Activated naive CD4-positive, alpha-beta T cell treated with Interleukin-2 at 50 U/mL for 16 hours (primary cell): ENCODE results near the gene L3MBTL4.
A peak's percentile ranks its signal among the peaks of the same experiment; 100 is the strongest.
"Not testable (repeated sequence)": the region's sequence is repeated elsewhere in the genome, so short reads cannot be mapped to it uniquely, and the experiment has no call there.

Experiments used
- DNase-seq: peaks from one replicate; pipeline ENCODE4 v3.0.0-alpha.2; 2020

The L3MBTL4 gene

DNA sequence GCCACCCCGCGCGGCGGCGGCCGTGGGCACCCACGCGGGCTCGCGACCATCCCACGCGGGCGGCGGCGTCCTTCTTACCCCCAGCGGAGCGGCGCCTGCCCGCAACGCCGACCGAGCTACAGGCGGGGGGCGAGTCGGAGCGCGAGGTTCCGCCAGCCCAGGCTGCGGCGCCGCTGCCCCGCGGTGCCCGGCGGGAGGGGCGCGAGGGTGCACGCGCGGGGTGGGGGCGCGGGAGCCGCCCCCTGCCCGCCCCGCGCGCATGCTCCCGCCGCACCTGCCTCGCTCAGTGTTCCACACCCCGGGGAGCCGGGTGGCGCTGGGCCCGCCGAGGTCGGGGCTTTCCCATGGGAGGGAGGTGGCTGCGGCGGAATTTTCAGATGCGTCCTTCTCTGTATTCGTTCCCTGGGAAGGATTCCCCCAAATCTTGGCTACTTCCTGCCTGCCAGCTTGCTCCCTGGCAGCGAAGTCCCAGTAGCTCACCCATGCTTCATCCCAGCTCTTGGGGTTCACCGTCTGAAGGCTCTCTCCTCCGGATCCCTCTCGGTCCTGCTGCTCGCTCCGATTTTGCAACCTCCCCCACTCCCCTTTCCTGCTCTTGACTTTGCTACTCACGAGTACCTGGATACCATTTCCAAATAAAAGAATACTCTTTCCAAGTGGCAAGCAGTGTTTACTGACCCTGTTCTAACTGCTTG lies at the start of gene L3MBTL4:
L3MBTL4 (minus strand) TSS at position 189 of the 695 bp plus-strand sequence. CDS start 103,286 bp downstream, outside the sequence.
- no peak for DNase-seq

DNA sequence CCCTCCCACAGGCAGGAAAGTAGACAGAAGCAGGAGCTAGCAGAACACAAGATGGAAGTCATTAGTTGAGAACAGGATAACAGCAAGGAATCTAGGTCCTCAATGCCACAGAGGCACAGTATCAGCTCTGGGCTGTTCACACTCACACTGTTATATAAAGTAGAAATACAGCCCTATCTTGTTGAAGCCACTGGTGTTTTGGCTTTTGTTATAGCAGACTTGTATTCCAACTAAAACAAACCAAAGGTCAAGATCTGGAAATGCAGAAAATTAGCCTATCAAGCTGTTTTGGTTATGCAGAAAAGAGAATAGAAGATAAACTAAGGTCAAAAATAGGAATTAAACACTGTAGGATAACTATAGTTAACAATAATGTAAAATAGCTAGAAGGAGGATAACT lies 37.5 kb upstream of the L3MBTL4 start:
- DNase-seq = no peak

DNA sequence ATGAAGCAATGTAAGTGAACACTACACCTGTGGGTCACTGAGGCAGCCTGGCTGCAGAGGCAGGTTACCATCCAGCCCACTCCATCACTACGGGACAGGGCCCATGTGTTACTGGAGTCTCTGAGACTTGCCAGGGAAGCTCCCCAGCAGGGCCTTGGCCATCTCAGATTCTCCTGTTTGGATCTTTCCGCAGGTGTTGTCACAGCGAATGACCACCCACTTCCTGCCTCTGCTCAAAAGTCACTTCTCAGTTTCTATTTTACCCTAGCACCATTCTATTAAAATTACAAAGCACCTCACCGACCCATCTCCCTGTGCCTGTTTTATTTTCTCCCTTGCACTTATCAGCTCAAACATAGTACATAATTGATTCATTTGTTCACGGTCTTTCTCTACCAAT lies 34.5 kb upstream of the L3MBTL4 start:
- no peak for DNase-seq

DNA sequence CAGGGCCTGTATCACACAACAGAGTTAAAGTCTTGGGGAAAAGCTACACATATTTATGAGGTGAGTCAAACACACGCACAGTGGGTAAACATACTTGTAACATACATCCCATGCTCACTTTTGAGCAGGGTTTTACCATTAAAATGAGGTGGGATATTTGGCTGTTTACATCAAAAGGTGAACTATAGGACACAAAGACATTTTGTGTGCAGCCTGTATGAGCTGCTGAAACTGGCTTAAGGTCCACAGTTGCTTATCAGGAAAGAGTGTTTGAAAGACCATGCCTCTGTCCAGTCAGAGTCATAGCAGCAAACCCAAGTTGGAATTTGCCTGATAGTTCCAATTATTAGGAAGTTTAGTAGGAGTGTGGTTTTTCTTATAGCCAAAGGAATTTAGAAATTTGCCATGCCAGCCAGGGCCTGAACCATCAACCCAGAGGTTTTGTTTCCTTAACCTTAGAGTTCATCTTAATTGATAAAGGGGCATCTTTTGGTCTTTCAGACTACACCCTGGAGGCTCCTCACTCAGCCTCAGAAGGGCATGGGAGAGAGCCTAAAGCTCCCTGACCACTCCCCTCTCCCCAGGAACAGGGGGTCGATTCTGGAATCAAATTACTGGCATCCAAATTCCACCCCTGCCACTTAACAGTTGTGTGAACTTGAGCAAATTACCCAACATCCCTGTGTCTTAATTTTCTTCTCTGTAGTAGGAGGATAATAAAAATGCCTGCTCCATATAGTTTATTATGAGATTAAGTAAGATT lies 29.9 kb upstream of the L3MBTL4 start:
- no peak for DNase-seq

DNA sequence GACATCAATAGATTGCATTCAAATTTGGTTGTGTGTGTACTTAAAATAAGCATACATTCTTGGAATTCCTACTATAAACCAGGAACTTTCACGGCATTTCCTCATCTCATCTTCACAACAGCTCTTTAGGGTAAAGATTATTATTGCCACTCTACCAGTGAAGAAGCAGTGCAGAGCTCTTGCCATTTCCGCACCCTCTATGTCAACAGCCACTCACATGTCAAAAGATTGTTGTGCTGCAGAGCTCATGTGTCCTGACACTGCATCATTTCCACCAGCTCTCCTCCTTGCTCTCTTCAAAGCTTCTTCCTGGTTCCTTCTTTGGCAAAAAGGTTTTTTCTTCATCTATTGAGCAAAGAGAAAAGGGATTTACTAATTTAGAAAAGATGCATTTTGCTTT lies 26.5 kb upstream of the L3MBTL4 start:
- DNase-seq = no peak

DNA sequence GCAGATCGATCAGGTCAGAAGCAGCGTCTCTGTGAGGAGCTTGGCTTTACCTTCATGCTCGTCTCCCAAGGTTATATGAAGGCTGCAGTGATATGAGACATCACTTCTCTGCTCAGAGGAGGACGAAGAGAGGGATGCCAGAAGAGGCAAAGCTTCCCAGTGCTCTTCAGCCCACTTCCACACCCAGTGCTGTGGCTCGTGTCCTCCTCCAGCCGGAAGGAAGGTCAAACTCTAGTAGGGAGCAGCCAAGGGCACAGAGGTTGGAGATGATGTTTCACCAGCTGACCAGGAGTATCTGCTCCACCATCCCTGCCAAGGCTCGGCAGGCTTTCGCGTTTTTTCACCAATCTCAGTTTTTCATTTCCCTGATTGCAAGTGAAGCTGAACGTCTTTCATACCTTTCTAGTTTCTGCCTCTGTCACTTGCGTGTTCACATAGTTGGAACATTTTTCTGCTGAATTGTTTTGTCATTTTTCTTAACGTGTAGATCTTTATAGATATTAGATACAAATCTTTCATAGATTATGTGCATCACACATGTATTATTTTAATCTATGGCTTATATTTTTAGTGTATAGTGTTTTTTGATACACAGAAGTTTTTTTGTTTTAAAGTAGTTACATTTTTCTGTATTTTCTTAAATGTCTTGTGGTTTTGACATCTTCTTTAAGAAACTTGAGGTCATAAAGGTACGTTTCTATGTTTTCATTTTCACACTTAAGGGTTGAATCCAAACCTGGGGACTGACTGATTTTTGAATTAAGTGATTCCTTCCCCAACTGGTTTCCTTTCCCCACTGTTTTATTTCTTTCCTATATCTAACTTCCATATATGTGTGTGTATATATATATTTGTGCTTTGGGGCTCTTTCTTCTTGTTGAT lies 23.5 kb upstream of the L3MBTL4 start:
- no peak for DNase-seq

DNA sequence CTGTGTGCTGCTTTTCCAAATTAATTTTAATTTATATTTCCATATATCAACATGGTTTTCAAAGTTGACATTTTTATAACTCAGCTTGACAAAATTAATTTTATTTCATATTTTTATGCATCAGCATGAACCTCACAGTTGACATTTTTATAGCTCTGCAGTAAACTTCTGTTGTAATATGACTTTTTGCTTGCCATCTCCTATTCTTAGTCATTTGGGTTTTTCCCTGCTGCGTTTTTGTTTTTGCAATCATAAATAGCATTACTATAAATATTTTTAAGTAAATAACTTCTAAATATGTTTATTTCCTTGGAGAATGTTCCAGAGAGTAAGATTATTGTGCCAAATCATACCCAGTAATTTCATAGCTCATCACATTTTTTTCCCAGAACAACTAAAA lies 21.0 kb upstream of the L3MBTL4 start:
- no peak for DNase-seq

DNA sequence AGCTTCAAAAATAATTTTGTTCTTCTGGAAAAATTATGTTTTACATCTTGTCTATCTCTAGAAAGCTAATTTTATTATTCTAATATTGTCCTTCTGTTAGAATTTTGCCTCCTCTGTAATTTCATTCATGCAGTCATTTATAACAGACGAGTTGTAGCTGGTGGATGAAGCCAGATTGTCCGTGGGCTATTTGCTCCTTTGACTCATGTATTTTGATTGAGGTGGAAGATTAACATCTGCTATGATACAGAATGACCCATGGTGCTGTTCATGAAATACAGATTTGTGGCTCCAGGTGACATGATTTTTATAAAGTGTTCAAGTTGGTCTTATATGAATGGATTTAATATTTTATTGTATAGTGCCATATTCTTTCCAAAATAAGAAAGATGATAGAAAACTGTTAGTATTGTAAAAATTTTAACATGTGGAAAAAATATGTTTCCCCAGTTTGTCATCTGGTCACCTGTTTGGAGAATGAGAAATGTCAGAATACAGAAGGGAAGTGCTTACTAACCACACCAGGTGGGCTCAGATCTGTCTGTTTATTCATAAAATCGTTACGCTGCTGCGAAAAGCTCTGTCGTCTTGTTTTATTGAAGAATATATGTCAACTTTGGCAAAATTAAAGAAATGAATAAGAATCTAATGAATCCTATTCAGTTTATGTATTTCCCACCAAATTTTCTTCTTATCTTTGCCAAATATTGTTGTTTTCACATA lies 20.4 kb upstream of the L3MBTL4 start:
- DNase-seq = no peak

DNA sequence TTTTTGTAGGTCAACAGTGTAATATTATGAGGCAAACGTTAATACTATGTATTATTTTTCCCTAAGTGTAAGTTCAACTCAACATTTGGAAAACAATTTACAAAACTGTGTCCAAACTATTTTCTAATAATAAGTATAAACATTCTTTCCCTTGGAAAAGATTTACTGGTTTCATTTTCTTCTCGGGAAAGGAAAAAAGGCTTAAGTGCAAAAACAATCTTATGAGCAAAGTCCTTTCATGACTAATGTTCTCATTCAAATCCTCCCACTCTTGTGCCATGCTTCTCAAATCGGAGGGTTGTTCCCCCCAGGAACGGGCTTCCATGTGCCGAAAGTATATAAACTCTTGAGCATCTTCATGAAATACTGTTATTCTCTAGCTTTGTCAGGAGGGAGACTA lies 19.8 kb upstream of the L3MBTL4 start:
- DNase-seq = no peak

DNA sequence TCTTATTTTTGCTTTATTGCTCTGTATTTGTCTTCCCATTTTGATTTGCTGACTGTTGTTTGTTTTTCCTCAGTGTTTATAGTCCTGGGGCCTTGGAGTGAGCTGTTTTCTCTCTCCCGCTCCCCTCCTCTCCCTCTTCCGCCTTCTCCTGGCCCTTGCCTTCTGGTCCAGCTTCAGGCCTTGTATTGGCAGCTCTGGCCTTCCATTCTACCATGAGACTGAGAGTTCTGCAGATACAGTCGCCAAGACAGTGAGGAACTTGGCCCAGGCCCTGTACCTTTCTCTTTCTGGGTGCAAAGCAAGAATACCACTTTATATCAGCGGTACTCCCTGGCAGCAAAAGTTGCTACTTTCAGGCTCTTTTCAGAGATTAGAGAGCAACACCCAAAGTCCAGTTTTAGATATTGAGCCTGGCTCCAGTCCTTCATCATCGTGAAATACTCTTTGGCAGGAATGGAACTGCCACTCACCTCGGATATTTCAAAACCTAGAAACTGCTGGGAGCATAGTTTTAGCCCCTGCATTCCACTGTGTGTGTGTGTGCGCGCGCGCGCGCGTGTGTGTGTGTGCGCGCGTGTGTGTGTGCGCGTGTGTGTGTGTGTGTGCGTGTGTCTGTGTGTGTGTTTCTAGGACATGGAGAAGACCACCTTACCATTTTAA lies 17.1 kb upstream of the L3MBTL4 start:
- no peak for DNase-seq

DNA sequence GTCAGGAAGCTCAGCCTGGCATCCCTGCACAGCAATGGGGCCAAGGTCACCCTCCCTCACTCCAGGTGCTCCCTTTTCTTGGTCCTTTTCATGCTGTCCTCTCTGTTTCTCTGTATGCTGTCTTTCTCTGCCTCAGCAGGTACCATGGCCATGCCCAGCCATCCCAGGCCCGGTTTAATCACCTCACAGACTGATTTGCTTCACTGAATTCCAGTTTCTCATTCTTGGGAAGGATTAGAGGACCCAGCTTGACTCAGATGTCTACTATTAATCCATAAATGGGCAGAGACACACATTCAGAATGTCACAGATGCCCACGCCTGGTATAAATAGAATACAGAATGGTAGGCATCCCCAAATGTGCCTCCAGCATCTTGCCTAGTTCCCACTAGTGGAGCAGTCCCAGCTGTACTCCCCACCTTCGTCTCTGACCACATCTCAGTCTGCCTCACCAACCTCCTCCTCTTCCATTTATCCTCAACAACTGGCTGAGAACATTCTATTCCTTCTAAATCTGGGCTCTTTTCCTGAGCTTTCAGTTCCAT lies 14.2 kb upstream of the L3MBTL4 start:
- no peak for DNase-seq

DNA sequence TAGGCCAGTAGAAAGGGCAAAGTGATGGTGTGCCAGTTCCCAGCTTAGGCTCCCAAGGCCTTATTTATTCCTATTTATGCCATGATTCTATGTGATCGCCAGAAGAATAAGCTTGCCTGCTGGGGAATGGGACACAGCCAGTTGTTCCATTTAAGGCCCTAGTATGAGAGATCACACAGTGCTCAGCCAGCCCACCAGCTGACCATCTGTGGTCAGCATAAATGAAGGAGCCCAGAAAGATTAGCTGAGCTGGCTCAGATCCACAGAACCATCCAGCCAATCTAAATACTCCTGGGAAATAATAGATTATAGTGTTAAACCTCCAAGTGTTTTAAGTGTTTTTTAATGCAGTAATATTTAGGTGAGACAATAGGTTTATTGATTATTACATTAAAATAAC lies 12.6 kb upstream of the L3MBTL4 start:
- DNase-seq = no peak

DNA sequence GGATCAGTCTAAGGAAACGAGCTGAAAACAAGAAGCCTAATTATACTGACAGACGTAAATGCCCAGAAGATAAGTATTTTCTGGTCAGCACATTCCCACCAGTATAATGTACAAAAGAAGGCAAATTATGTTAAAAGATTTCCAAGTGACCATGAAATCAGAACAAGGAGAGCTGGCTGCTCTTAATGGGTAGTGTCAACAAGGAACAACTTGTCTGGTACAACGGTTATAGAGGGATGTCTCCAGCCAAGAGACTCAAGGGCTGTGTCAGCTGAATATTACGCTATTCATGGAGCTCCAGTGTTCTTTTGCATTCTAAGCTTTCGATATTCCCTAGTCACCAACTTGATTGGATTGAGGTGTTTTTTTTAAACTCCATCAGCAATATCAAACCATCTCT lies 8.6 kb upstream of the L3MBTL4 start:
- no peak for DNase-seq

DNA sequence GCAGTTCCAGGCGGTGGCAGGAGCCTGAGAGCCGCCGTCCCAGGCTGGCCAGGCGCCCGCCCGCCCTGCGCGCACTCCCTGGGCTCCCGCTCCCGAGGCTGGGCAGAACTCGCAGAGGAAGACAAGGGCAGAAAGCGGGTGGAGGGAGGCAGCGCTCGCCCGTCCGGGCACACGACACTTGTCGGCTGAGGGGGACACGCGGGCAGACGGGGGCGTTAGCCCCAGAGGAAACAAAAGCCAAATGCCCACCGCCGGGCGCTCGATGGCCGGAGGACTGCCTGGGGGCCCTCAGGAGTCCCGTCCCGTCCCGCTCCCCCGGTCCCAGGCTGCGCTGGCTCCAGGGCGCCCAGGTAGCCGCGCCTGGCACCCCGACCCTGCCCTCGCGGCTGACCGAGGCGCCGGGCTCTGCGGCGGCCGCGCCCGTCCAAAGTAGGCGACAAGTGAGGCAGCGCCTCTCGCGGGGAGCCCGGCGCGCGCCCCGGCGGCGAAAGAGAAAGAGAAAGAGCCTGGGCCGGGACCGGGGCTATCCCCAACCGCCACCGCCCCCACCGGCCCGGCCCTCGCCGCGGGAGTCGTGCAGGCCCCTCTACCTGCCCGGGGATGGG lies 491 bp downstream of the L3MBTL4 start:
- DNase-seq = peak; percentile 4

DNA sequence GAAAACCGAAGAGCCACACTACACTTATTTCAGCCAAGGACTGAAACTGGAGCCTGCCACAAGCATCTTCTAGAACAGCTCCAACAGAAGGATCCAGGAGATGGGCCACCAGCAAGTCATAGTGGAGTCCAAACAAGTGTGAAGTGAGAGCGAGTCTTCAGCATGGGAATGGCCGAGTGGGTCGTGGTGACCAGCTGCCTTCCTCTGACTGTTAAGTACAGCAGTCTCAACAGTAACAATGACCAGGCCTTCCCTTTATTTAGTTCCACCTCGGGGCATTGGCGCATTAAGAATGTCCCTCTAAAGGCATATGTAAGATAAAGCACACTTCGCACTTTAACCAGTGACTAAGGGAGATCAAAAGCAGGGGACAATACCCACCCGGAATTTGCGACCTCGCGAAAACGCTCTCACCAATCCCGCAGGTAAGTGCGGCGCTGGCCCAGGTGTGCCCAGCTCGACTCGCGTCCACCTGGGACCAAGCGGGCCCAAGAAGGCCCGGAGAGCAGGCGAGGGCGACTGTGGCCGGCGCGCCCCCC lies 1.1 kb downstream of the L3MBTL4 start:
- no peak for DNase-seq

DNA sequence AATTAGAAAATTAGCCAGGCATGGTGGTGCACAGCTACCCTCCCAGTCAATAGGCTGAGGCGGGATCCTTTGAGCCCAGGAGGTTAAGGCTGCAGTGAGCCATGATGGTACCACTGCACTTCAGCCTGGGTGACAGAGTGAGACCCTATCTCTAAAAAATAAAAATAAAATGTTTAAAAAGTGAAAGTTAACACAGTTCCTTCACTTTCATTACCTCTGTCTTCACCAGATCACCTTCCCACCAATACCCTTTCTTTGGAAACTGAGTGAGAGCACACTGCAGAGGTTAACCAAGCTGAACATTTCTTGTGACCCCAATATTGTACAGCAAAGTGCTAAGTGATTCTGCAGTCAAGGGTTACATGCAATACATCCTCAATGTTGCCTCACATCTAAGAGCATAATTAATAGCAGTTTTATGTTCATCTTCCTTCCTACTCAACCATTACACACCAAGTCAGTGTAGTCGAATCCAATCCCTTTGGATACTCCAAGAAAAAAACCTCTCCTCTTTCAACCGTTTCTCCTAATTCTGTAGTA lies 1.7 kb downstream of the L3MBTL4 start:
- no peak for DNase-seq

DNA sequence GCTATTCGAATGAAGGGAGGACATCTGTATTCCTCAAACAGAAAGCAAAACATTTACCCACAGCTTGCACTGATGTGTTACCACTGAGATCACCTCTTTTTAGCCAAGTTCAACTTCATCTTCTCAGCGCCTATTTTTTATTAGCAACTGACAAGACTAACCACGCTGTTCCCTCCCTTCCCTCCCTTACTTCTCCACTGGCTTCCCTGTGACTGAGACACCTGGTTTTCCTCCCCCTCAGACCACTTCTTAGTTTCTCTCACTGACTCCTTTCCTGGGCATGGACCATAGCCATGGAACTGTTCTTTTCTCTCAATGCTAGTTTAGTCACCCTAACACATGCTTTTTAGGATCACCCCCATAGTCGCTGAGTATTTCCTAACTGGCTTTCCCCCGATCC lies 3.3 kb downstream of the L3MBTL4 start:
- DNase-seq = no peak

DNA sequence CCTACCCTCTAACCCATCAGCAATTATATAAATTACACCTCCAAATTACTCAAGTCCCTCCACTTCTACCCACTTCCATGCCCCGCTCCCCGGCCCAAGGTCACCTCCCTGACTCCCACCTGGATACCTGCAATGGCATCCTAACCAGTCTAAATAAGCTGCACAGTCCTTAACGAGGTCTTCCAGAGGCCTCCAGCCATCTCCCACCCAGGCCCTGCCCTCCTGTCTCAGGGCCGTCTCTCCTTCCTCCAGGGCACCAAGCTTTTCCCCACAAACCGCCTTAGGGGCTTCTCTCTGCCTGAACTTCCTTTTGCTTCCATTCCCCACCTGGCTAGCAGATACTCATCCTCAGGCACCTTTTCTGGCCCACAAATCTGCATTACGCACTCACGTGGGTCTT lies 4.8 kb downstream of the L3MBTL4 start:
- DNase-seq = no peak

DNA sequence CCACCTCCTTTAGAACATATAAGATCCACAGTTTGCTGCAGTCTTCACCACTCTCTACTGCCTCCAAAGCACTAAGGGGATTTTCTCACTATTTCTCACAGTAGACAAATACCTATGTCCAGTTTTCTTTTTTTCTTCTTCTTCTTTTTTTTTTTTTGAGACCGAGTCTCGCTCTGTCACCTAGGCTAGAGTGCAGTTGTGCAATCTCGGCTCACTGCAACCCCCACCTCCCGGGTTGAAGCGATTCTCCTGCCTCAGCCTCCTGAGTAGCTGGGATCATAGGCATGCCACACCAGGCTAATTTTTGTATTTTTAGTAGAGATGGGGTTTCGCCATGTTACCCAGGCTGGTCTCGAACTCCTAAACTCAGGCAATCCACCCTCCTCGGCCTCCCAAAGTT lies 6.2 kb downstream of the L3MBTL4 start:
- not testable (repeated sequence) for DNase-seq

DNA sequence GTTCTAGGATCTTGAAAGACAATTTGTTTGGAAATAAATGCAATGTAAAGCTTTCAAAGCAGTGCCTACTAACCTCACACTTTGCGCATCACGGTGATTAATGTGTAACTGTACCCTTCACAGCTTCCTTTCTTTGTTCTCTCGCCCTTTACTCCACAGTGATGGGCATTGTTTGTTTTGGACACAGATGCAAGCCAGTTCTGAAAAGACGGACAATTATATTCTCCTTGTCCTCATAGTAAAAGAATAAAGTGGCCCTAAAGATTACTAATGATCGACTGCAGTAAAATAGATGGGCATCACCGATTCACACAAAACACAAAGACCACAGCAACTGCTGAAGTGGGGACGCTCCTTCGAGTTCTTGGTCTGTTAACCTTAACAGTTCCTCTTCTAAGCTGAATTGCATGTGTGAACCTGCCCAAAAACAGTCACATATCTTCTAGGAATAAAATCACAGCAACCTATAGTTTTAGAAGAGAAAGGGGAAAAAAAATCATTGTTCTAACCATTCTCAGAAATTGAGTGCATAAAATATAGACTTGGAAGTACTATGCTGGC lies 7.7 kb downstream of the L3MBTL4 start:
- no peak for DNase-seq
